Putamen (tissue), 1 donor: ENCODE data around the gene CHST11.

Experiments used
- DNase-seq: peaks from one replicate; pipeline ENCODE4 v3.0.0-alpha.2; 2016; ENCODE audit warnings: low spot score

CHST11 gene

DNA sequence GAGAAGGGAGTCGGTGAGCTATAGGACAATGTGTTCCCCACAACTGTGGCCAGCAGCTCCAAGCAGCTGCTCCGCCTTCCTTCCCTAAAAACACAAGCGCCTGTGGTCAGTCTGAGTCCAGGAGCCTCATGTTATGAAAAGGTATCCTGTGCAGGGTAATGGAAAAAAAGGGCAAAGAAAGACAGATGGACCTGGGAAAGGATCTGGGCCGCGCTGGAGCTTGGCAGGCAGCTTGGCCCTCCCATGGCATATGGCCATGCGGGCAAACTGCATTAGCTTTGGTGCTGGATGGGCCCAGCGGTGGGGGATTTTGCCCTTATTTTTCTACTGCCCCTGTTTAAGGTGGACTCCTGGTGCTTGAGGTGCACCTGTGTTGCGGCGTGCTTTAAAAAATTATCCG is 23.7 kb upstream of the CHST11 start:
- DNase-seq: no peak

GRCh38 chr12:104434129-104434528 is 22.6 kb upstream of the CHST11 start:
- DNase-seq: no peak

- DNase-seq: no peak
Measured at GRCh38 chr12:104435175-104435574, 21.6 kb upstream of the CHST11 start.

DNA sequence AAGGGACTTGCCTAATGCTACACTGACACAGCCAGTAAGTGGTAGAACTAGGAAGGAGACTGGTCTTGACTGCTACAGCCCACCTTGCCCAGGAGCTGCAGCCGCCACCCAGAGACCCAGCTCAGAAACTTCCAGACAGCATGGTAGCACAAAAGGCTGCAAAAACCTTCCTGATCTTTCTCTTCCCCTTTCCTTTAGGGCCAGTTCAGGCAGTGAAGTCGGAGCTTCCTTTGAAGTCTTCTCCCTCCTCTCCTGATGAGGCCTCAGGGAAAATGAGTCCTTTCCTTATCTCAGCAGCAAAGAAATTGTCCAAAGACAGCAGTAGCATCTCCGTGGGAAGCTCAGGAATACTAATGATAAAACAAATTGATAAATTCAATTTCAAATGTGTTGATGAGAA is 21.0 kb upstream of the CHST11 start:
- no peak for DNase-seq

DNA sequence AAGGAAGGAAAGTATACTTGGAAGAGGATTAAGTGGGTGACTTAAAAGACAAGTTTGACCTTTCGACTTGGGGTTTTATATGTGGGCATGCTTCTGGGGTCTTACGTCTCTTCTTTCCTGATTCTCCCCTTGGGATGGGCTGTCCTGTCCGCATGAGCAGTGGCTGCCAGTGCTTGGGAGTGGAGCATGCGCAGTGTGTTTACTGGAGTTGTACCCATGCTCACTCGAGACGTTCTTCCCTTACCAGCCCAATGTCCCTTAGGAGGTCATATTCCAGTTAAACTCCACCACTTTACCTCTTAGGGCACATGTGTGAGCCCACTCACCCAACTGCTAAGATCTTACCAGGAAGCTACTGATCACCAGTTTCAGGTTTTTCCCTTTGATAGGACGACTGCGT is 20.0 kb upstream of the CHST11 start:
- DNase-seq: no peak

DNA sequence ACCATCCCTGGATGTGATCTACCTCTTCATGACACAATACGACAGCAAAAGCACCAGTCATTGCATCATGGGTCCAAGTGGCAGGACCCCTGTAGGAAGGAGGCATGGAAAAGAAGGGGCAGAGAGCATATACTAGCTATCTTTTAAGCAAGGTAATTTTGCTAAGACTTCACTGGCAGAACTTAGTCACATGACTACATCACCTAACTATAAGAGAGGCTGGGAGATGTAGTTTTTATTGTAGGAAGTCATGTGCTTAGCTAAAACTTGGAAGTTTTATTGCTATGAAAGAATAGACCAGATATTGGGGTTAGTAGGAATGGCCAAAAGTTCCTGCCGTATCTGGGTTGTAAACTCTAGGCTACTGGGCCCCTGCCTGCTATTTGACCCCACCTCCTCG is 18.6 kb upstream of the CHST11 start:
- DNase-seq: no peak

GRCh38 chr12:104439137-104439536 is 17.6 kb upstream of the CHST11 start:
- DNase-seq: no peak

DNA sequence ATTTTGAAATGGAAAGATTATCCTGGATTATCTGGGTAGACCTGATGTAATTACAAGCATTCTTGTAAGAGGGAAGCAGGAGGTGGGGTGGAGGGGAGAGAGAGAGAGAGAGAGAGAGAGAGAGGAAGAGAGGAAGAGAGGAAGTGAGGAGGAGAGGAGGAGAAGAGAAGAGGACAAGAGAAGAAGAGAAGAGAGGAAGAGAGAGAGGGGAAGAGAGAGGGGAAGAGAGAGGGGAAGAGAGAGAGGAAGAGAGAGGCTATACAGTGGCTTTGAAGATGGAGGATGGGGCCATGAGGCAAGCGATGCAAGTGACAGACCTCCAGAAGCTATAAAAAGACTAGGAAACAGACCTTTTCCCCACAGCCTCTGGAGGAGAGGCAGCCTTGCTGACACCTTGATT is 13.7 kb upstream of the CHST11 start:
- no peak for DNase-seq

GRCh38 chr12:104446646-104447421 is 9.9 kb upstream of the CHST11 start:
- DNase-seq: no peak

DNA sequence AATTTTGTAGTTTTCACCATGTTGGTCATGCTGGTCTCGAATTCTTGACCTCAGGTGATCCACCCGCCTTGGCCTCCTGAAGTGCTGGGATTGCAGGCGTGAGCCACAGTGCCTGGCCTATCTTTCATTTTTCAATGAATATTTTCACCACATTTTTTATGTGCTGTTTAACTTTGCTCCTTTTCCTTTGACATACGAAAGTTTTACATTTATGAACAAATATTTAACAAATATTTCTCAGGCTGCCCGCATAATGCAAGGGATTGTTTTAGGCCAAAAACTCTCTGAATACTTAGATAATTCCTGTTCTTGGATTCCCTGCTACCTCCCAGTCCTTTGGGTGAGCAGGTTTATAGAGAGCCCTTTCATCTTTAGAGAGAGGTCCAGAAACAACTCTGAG is 8.7 kb upstream of the CHST11 start:
- DNase-seq: no peak

GRCh38 chr12:104448451-104448850 is 8.3 kb upstream of the CHST11 start:
- DNase-seq: no peak

DNA sequence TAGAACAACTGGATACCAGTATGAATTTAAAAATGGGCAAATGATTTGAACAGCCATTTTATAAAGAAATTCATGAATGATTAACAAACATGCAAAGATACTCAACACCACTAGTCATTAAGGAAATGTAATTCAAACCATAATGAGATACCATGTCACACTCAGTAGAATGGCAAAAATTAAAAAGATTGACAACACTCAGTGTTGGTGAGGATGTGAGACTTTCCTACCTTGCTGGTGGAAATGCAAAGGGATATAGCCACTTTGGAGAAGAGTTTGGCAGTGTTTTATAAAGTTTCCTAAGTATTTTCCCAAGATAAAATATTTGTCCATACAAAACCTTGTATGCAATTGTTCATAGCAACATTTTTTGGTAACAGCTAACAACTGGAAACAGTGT is 6.0 kb upstream of the CHST11 start:
- no peak for DNase-seq

- peak; percentile 75 for DNase-seq
Measured at GRCh38 chr12:104452087-104452486, 4.7 kb upstream of the CHST11 start.

DNA sequence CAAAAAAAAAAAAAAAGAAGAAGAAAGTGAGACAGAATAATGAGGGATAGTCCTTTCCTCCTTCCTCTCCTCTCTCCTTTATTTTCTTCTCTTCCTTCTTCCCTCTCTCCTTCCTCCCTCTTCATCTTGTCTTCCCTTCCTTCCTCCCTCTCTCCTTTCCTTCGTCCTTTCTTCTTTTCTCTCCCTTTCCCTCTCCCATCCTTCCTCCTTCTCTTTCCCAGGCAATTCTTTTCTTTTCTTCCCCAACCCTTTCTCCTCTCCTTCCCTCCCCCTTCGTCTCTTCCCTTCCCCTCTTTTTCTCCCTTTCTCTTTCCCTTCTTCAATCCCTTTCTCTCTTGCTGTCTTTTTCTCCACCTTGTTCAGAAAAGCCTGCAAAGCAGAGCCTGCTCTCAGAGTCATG is 3.6 kb upstream of the CHST11 start:
- no peak for DNase-seq

GRCh38 chr12:104454997-104455396 is 1.8 kb upstream of the CHST11 start:
- no peak for DNase-seq

GRCh38 chr12:104455578-104456416 is 951 bp upstream of the CHST11 start:
- DNase-seq: no peak

- peak; percentile 63 for DNase-seq
Measured at GRCh38 chr12:104456950-104457745, 400 bp downstream of the CHST11 start.

DNA sequence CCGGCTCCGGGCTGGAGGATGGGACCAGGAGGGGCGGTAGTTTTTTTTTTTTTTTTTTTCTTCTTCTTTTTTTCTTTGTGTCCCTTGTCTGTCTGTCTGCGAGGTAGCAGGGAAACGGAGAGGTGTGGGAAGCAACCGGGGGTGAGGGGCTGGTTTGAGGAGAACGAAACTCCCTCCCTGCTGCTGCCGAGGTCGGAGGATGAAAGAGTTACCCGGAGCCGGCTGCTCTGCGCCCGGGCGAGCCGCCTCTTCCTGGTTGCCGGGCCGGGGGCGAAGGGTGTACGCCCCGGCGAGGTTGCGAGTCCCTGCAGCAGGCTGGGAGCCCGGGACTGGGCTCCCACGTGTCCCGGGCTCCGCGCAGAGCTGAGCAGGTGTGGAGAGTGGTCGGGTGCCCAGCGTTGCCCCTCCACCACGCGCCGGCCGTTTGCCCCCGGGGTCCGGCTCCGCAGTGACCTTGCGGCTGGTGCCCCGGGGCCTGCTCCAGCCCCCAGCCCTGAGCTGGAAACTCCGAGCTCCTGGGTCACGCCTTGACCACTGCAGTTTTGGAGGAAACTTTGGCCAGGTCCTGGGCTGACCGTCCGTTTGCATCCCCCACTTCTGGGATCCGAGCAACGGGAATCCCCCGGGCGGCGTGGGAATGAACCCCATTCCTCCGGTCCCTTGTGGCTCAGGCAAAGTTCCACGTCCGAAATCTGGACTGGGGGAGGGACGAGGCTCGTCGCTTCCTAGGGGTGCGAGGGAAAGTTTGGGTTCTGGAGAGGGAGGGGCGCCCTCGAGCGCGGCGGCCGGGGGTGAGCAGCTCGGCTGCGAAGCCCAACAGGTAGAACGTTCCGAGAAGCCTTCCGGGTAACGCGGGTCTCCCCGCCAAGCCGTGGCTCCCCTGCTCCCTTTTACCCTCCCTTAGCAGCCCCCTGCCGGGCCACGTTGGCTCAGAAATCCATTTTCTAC is 1.3 kb downstream of the CHST11 start:
- no peak for DNase-seq

DNA sequence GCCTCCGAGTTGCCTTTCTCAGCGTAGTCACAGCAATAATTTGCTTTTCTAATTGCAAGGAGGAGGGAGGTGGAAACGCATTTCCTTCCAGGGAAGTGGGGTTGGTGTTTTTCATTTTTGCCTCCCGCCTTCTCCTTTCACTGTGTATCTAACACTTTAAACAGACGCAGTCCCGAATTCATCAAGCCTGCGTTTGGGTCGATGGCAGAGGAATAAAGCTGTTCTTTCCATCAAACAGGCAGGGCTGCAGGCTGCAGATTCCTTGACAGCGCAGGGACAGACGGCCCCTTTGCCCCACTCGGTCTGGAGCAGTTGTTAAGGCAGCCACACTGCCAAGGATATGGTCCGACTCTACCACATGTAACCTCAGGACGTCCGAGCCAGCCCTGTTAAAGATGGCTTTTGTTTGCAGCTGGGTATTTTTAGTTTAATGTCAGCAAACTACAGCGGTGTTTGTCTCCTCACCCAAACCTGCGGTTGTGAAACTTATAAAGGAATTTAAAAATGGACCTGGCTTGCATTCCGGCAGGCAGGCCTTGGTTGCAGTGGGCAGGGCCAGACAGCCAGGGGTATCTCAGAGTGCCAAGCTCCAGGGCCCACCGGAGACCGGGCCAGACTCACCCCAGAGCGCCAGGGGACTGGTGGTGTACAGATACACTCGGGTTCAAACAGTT is 2.1 kb downstream of the CHST11 start:
- DNase-seq: peak; percentile 34

GRCh38 chr12:104459368-104459909 is 2.7 kb downstream of the CHST11 start:
- no peak for DNase-seq
